ENCODE measurements around the gene RMRP.
A peak's percentile ranks its signal among the peaks of the same experiment; 100 is the strongest.
"Not testable (repeated sequence)": the region's sequence is repeated elsewhere in the genome, so short reads cannot be mapped to it uniquely, and the experiment has no call there.

Gene RMRP

DNA sequence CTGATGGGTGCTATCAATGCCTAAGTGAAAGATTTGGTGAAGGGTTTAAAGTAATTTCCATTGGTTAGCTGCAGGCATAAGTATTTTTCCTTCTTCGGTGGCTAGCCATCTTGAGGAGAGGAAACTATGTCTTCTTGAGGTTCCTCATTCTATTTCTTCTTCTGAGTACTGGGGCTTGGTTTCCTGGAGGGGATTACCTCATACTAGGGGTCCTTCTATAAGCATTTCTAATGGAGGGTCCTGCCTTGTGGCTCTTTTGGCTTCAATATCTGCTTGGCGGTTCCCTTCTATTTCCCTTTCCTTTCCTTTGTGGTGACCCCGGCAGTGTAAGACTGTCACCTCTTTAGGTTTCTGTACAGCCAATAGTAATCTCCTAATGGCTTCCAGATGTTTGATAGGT, 16.3 kb downstream of the RMRP start:
- not testable (repeated sequence) for DNase-seq

DNA sequence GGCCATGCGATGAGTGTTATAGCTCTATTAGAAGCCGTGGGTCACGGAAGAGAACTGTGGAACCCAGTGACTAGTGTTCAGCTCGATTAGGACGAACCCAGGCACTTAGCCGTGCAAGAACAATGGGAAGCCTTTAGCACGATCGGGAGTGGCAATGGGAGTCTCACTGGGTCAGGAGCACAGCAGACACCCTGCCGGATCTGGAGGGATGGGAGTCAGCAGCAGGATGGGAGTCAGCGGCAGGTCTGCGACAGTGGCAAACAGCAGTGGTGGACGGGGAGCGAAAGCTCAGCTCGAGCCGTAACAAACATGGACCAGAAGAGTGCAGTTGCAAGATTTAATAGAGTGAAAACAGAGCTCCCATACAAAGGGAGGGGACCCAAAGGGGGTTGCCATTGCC, 17.4 kb downstream of the RMRP start:
- not testable (repeated sequence) for DNase-seq

DNA sequence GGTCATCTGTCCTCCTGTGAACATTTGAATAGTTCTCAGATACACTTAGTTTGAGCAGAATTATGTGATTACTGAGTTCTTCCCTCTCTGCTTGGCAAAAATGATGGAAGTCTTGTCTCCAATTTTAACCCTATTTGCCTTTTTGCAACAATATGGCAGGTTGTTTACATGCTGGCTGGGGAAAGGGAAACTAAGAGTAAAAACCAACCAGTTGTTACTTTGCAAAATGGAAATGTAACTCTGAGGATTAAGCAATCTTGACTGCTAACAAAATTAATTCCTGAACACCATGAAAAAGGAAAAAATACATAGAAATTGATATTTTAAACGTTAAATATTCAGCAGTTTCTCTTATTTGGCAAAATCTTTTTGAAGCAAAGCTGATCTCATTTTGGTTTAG, 18.2 kb downstream of the RMRP start:
- no peak for DNase-seq

DNA sequence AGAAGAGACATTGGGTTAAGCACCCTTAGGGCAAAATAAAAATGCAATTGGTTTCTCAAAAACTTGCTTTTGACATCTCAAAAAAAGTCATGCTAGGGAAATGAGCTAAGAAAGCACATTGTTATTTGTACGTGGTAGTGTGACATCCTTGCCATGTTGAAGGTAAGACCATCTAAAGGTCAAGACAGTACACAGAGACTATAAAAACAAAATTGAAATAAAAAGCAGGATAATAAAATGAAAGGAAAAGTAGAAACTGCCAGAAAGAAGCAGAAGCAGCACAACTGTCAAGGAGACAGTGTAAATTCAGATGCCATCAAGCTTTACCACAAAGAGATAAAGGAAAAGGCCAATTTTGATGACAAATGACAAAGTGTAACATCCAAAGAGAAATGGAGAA, 18.6 kb downstream of the RMRP start:
- not testable (repeated sequence) for DNase-seq

DNA sequence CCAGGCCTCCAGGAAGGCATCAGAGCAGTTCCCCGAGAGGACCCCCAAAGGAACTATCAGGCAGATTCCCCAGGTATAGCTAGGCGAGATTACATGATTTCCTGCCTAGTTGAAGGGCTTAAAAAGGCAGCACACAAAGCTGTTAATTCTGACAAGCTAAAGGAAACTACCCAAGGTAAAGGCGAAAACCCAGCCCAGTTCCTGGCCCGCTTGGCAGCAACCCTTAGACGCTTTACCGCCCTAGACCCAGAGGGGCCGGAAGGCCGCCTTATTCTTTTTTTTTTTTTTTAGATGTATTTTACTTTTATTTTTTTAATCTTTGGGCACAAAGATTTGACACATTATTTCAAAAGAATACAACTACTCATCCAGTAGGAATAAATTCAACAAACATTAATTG, 19.1 kb downstream of the RMRP start:
- DNase-seq = not testable (repeated sequence)

DNA sequence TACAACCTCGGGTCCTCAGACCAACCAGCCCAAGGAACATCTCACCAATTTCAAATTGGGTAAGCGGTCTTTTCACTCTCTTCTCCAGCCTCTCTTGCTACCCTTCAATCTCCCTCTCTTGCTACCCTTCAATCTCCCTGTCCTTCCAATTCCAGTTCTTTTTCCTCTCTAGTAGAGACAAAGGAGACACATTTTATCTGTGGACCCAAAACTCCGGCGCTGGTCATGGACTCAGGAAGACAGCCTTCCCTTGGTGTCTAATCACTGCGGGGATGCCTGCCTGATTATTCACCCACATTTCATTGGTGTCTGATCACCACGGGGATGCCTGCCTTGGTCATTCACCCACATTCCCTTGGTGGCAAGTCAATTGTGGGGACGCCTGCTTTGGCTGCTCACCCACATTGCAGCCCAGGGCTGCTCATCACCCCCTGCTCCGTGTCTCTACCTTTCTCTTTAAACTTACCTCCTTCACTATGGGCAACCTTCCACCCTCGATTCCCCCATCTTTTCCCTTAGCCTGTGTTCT, 20.3 kb downstream of the RMRP start:
- not testable (repeated sequence) for DNase-seq

DNA sequence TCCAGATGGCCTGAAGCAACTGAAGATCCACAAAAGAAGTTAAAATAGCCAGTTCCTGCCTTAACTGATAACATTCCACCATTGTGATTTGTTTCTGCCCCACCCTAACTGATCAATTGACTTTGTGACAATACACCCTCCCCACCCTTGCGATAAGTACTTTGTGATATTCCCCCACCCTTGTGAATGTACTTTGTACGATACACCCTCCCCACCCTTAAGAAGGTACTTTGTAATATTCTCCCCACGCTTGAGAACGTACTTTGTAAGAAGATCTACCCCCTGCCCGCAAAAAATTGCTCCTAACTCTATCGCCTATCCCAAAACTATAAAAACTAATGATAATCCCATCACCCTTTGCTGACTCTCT, 21.0 kb downstream of the RMRP start:
- DNase-seq = not testable (repeated sequence)

DNA sequence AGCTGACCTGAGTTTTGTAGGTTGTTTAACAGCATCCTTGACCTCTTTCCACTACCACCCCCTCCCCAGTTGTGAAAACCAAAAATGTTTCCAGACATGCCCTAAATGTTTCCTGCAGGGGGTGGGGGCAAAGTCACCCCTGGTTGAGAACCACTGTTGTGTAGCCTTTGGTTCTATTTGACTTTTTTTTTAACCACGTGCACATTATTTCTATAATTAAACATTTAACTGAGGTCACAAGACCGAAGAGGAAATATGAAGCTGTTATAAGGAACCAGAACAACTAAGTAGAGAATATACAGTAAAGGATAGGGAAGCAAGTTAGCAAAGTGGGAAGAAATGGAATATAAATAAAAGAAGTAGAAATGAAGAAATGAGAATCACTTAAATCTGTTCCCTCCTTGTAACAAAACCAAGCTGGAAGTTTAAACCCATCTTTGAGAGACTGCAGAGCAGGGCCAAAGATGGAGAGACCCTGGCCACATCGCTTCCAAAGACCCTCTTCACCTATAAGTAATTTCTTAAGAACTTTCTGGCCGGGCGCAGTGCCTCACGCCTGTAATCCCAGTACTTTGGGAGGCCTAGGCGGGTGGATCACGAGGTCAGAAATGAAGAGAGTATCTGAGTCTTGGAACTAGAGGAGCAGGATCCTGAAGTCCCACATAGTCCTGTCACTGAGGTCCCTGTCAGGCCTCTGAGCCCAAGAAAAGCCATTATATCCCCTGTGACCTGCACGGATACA, 21.5 kb downstream of the RMRP start:
- no peak for DNase-seq

DNA sequence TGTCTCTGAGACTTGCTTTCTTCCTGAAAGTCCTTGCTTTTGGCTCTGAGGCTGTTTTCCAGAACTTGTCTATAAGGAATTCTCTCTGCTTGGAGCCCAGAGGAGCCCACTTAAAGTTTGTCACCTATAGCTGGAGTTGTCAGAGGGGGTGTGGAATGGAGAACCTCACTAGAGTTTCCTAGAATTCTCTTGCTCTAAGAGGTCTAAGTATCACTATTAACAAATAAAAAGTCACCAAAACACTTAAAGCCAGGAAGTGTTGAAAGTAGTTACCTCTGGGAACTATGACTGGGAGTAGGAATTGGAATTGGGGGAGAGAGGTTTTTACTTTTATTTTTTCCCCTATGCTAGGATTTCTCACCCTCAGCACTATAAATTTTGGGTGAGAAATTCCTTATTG, 22.1 kb downstream of the RMRP start:
- no peak for DNase-seq

DNA sequence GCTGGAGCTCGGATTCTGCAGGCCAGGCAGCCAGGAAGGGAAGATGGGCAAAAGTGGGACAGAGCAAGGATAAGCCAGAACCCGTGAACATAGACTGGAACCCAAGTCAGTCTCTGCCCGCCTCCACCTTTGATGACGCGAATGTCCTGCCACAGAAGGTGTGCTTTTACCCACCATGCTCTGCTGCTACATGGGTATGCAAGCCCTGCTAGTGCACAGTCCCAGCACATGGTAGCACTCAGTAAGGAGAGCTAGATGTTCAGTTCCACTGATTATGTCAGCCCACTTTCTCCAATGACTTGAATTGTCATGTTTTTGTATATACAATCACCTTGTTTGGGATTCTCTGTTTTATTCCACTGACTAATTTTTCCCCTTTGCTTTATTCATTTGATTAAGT, 28.2 kb downstream of the RMRP start:
- no peak for DNase-seq

DNA sequence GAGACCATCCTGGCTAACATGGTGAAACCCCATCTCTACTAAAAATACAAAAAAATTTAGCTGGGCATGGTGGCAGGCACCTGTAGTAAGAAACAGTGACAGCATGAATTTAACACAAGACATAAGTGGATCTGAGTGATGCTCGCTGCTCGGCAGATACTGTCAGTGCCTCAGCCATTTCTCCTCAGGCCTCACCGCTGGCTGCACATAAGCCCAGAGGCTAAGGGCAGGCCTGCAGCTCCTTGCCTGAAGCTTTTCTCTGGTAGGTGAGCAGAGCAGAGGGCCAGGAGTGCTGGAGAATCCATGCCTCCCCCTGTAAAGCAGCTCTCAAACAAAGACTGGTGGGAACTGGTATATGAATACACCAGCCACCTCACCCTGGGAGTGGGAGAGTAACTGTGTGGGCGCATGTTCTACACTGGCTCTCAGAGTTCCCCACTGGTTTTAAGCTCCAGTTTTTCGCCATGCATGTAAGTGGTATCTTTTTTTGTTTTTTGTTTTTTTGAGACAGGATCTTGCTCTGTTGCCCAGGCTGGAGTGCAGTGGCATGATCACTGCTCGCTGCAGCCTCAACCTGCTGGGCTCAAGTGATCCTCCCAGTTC, 29.3 kb downstream of the RMRP start:
- DNase-seq = no peak

DNA sequence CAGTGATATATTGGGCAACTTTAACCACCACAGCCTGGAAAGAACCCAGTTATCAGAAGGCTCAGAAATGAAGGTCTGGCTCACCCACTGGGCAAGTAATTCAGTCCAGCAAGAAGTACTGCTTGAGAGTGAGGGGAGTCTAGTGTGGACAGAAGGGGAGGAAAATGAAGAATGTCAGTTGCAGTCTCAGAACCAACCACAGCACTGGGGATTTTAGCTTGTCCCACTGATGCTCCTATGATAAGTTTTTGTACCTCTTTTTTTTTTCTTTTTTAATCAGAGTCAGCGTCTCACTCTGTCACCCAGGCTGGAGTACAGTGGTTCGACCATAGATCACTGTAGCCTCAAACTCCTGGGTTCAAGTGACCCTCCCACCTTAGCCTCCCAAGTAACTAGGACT, 30.2 kb downstream of the RMRP start:
- DNase-seq = no peak

DNA sequence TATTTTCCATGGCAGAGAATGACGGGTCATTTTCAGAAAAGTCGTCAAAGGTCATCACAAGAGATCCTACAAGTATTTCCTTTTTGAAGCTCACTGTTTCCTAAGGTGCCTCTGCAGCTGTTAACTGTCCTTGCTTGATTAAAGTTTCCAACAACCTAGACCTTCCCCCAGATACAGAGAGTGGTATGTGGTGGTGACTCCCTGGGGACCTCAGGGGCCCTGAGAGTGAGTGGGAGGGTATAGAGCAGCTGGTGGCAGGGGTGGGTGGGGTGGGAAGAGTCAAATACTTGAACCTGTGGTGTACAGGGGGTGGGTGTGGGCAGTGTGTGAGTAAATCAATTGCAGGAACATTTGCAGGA, 38.0 kb downstream of the RMRP start:
- DNase-seq = no peak

DNA sequence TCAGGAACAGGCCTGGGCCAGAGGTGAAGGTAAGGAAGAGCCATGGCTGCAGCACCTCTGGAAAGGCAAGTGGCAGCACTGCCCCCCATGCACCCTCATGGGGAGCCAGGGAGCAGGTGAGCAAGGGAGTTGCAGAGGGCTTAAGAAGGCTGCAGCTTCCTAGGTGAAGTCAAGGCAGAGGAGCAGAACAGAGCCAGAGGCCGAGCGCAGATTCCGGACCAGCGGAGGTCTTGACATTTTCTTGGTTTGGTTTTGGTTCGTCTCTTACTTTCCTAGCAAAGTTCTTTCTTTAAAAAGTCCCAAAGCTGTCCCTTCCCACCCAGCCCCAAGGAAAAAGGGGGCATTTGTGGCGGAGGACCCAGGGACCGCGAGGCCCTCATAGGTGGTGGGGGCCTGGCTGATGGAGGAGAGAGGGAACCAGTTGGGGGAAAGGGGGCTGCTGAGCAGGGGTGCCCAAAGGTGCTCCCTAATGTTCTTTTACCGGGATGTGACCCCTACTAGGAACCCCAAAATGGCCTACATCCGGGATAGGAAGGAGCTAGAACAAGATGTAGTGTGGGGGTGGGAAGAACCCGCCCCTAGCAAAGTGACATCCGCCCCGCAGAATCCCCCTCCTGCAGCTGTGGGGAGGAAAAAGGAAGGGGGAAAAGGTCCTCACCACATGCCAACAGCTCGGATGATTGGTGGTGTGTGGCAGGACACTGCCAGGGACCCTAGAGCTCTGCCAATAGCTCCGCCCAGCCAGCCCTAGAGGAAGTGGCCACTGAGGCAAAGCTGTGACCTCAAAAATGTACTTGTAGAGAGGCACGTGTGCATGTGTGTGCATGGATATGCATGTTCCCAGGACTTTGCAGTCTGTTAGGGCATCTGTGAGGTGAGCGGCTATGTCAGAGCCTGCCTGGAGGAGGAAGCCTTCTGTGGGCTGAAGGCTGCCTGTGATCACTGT, 38.7 kb downstream of the RMRP start:
- no peak for DNase-seq

DNA sequence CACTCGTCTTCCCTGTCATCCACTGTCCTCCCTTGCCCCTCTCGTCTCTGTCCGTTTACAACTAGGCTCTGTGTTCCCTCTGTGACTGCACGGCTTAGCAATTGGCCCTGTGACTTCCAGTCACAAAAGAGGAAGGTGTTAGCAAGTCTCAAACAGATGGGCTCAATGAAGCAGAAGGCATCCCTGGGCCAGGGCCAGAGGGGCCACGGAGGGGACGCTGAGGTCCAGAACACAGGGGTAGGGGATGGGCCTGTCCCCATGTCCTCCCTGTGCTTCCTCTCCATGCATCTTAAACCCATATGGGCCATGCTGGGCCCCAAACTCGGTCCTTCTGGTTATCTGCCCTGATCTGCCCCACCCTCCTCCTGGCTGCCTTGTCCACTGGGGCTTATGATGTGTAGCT, 39.5 kb downstream of the RMRP start, which contains the start of gene CD72:
CD72 (minus strand) TSS at position 89 of the 403 bp plus-strand sequence. CDS start 110 bp downstream, outside the sequence.
- DNase-seq = no peak

DNA sequence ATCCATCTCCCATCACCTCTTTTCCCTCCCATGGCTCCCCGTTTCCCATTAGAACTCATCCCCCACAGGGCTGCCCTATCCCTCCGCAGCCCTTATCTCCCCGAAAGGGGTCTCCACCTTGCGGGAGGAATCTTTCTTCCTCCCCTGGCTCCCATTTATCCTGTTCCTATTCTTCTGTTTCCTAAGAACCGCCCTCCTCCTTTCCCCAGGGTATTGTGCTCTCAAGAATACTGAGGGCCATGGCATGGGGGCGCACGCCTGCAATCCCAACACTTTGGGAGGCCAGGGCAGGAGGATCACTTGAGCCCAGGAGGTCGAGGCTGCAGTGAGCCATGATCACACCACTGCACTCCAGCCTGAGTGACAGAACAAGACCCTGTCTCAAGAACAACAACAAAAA, 40.3 kb downstream of the RMRP start:
- no peak for DNase-seq

DNA sequence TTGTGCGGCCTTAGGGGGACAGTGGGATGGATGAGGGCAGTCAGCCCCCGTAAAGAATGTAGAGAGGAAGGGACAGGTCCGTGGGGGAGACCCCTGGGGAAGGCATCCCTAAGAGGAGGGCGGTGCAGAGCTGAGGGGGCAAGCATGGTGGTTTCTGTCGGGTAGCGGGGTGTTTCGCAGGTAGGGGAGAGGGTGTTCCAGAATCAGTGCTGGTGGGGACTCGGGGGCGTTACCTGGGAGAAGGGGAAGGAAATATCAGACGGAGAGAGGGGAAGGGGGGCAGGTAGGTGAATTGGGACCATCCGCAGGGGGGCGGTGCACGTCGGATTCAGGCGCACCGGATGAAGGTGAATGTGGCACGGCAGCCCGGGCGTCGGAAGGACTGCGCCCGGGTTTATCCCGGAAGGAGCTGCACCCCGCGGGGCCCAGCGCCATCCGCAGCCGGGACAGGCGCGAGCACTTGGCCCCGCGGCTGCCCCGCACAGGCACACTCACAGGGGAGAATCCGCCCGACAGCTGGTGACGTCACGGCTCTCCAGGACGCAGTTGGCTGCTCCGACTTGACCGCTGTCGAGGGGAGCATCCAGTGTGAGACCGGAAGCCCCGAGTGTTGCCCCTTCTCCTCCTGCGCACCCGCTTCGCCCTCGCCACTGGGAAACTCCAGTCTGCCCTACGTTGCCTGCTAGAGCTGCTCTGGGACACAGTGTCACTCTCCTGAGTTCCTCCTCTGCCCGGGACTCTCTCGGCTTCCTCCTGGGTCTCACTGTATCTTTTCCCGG, 40.9 kb downstream of the RMRP start:
- DNase-seq = peak; percentile 61

DNA sequence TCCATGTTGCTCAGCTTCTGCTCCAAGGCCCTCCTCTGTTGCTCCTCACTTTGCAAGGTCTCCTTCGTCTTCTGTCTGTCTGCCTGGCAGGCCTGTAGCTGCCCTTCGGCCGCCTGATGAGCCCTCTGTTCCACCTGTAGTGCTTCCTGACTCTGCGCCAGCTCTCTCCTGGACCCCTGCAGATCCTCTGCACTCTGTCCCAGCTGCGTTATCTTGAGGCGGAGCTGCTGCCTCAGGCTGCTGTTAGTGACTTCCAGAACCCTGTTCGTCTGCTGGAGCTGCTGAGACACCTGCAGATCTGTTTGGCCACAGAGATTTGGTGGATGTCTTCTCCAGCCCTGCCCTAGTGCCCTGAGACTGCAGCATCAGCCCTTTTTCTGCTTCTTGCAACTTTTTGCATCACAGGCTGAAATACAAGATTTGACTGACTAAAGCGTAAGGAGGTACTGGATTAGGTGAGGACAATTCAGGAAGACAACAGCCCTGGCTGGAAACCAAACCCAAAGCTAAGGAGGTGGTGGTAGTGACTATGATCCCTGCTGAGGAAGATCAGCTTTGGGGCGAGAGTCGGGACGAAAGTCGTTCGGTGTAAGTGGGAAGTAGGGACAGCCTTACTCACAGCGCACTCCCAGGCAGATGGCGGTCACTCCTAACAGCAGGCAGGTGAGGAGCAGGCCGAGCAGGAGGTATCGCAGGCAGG, 41.7 kb downstream of the RMRP start:
- DNase-seq = no peak

DNA sequence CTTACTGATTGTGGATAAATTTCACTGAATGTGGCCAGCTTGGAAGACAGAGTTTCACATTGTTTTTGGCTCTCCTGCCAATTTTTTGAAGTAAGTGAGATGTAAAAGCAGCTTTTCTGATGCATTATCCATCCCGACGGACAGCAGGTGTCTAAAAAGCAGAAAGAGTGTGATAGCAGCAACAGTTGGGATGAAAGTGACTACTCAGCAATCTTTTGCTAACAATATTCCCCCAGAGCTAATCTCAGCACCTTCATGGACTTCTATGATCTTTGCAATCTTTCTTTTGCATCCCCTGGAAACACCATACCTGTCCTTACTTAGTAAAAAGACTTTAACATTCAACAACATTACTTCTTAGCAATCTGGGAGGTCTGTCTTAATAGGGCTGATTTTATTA, 45.0 kb downstream of the RMRP start:
- DNase-seq = no peak

DNA sequence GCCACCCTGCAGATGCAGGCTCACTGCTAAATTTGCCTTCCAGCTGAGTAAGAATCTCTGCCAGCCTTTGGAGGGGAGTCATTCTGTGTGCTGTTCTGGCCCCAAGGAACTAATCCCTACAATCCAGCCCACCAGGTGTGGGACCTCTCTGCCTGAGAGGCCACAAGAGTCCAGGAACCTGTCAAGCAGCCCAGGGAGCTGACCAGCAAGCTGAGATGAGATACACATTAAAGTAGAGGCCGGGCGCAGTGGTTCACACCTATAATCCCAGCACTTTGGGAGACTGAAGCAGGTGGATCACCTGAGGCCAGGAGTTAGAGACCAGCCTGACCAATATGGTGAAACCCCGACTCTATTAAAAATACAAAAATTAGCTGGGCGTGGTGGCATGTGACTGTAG, 45.8 kb downstream of the RMRP start:
- not testable (repeated sequence) for DNase-seq

DNA sequence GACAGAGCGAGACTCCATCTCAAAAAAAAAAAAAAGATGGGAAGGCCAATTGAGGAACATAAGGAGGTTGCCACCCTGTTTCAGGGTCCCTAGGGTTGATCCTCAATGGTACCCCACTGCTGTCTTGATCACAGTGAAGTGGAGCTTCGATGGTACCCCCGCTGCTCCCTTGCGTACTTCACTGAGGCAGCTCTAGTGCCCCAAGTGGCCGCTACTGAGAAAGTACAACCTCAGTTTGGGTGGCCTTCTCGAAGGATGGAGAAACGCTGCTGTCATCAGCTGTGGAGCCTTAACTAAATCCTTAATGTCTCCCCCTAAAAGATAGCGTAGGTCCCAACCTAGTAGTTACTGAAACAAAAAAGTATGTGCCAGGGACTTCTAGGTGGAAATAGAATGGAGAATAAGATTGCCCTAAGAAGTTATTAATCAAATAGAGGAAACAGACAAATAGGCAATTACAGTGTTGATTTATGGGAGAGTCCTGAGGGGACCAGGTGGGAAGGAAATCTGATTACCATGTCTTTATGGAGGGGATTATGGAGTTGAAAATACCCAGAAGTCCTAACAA, 46.5 kb downstream of the RMRP start:
- no peak for DNase-seq

Measured in right kidney (tissue), 1 donor.